ENCODE results near the gene TRAK2. TPM values are rescaled to one million over a fixed set of nuclear protein-coding genes. Genes with fewer than 3 reads are reported as not detected.
A peak's percentile ranks its signal among the peaks of the same experiment; 100 is the strongest.

The TRAK2 gene
- total RNA-seq, 1 donor from 2014 or later: 26.6 TPM

- DNase-seq (ENCODE audit: low read depth): no peak
Measured at GRCh38 chr2:201366146-201366545, 85.1 kb downstream of the TRAK2 start.

GRCh38 chr2:201363857-201364560, 87.2 kb downstream of the TRAK2 start:
- no peaks in the 10 kb centered on the region for H3K36me3 ChIP-seq (ENCODE audit: control insufficient read depth, insufficient read depth, low read length)
- no peak overlapping the region for H3K4me3 ChIP-seq (ENCODE audit: low read depth, low read length)
- no peaks in the 10 kb centered on the region for H3K27me3 ChIP-seq (ENCODE audit: control insufficient read depth, insufficient read depth, low read length)
- no peak for DNase-seq (ENCODE audit: low read depth)
- TF ChIP-seq CTCF (IDR thresholded peaks at IDR 0.05; ENCODE audit: insufficient read depth, low read length, poor library complexity, severe bottlenecking): peak; percentile 79

More at GRCh38 chr2:201366146-201366545, 85.1 kb downstream of the TRAK2 start:
- no peak for TF ChIP-seq CTCF (IDR thresholded peaks at IDR 0.05; ENCODE audit: insufficient read depth, low read length, poor library complexity, severe bottlenecking)
- Histone ChIP-seq H3K4me3 (ENCODE audit: low read depth, low read length) (no peak overlapping the region), H3K36me3 (ENCODE audit: control insufficient read depth, insufficient read depth, low read length) (no peaks in the 10 kb centered on the region), H3K27me3 (ENCODE audit: control insufficient read depth, insufficient read depth, low read length) (no peaks in the 10 kb centered on the region)

GRCh38 chr2:201362396-201362795, 88.9 kb downstream of the TRAK2 start:
- no peak for DNase-seq (ENCODE audit: low read depth)
- TF ChIP-seq CTCF (IDR thresholded peaks at IDR 0.05; ENCODE audit: insufficient read depth, low read length, poor library complexity, severe bottlenecking): no peak

GRCh38 chr2:201361078-201361733, 90.1 kb downstream of the TRAK2 start:
- no peaks in the 10 kb centered on the region for H3K27me3 ChIP-seq (ENCODE audit: control insufficient read depth, insufficient read depth, low read length)
- no peak overlapping the region for H3K4me3 ChIP-seq (ENCODE audit: low read depth, low read length)
- no peak for TF ChIP-seq CTCF (IDR thresholded peaks at IDR 0.05; ENCODE audit: insufficient read depth, low read length, poor library complexity, severe bottlenecking)
- no peak for DNase-seq (ENCODE audit: low read depth)
- H3K36me3 ChIP-seq (ENCODE audit: control insufficient read depth, insufficient read depth, low read length): no peaks in the 10 kb centered on the region

More at GRCh38 chr2:201362396-201362795, 88.9 kb downstream of the TRAK2 start:
- Histone ChIP-seq H3K27me3 (ENCODE audit: control insufficient read depth, insufficient read depth, low read length) (no peaks in the 10 kb centered on the region), H3K4me3 (ENCODE audit: low read depth, low read length) (no peak overlapping the region), H3K36me3 (ENCODE audit: control insufficient read depth, insufficient read depth, low read length) (no peaks in the 10 kb centered on the region)

GRCh38 chr2:201360256-201360655, 91.0 kb downstream of the TRAK2 start:
- no peaks in the 10 kb centered on the region for H3K27me3 ChIP-seq (ENCODE audit: control insufficient read depth, insufficient read depth, low read length)
- no peak for DNase-seq (ENCODE audit: low read depth)
- no peak for TF ChIP-seq CTCF (IDR thresholded peaks at IDR 0.05; ENCODE audit: insufficient read depth, low read length, poor library complexity, severe bottlenecking)
- H3K4me3 ChIP-seq (ENCODE audit: low read depth, low read length): no peak overlapping the region
- H3K36me3 ChIP-seq (ENCODE audit: control insufficient read depth, insufficient read depth, low read length): no peaks in the 10 kb centered on the region

Measured in kidney epithelial cell (primary cell).